HG03103 (cell line): ENCODE measurements around the gene LHX1.

Source experiments
- ATAC-seq: cut with Tn5 transposase; IDR thresholded peaks from one replicate; pipeline ENCODE4 v1.9.1; 2021; ENCODE audit warnings: low read depth; ENCODE audit not compliant: unreplicated experiment

Gene LHX1

GRCh38 chr17:36950027-36950426 lies 12.8 kb downstream of the LHX1 start:
- no peak for ATAC-seq

DNA sequence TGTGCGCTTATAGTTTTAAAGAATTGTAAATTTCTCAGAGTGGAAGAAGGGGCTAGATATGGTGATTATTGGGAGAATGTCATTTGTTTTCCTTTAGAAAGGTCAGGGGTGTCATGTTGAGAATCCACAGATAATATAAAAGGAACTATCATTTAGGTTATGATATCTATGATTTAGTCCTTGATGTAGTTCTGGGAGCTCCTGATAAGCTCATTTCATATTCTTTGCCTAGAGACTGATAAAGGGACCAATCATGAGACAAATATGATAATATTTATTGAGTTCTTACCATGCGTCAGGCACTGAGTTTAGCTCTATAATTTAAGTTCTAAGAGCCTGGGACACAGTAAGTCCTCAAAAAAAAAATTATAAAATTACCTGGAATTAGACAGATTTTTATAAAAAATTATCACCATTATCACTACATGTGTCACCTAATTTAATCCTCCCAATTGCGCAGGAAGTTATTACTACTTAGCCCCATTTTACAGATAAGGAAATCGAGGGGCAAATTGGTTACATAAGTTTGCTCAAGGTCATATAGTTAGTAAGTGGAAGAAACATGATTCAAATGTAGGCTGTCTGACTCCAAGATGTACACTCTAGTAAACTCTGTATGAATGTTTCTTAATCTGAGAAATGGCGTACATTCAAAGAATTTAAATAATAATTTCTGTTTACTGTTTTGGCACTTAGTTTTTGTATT lies 14.0 kb downstream of the LHX1 start:
- ATAC-seq = no peak

GRCh38 chr17:36971508-36971907 lies 34.2 kb downstream of the LHX1 start:
- no peak for ATAC-seq

GRCh38 chr17:36972186-36972700 lies 35.0 kb downstream of the LHX1 start:
- no peak for ATAC-seq

DNA sequence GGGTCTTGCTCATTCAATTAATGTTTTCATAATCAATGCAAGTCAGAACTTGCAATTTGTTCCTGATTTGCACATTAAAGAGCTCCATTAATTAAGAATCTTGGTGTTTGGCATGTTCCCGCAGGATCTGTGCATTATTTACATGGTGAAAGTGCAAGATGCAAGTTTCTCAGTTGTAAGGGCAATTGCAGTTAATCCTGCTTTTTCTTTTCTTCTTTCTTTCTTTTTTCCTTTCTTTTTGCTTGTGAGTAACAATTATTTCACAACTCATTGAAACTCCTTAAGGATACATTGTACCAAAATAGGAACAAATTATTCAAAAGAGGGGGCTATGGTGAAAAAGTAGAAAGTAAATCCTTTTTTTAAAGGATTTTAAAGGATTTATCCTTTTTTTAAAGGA lies 35.6 kb downstream of the LHX1 start:
- ATAC-seq = no peak

DNA sequence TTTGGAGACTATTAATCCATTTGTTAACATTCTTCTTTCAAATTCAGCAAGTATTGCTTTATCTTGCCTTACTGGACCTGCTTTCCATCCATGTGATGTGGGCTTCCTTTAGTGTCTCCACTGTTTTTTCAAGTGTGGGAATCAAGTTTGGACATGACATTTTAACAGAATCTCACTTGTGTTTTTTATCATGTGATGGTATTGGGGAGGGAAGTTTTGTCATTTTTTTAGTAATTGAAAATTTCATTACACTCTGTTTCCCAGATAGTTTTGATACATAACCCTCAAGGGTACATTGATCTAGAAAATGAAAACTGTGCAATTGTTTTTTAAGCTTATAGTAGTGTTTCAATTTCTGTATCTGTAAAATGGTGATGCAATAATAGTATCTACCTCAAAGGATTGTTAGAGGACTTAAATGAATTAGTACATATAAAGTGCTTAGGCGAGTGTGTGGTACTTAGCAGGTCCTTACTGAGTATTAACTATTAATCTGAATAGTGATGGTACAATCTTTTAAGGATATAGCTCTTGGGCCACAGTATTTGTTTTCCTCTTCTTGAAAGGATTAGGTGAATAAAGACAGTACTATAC lies 38.7 kb downstream of the LHX1 start:
- ATAC-seq = no peak

DNA sequence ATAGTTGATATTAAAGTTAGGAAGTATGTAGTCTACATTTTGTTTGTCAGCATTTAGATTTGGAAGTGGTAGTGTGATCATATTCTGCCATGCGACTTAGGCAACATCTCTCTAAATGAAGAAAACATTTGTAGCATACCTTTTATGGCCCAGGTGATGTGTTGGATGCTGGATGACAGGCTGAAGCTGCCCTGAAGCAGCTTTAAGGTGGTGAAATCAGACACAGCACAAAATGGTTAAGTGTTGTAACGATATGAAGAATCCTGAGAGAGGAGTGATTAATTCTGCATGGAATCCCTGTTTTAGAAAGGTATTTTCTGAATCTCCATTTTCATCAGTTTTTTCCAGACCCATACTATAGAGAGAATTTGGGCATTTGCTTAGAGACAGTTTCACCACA lies 39.8 kb downstream of the LHX1 start:
- ATAC-seq = no peak

- no peak for ATAC-seq
Measured at GRCh38 chr17:36977568-36977967, 40.3 kb downstream of the LHX1 start.

- no peak for ATAC-seq
Measured at GRCh38 chr17:36978810-36979564, 41.7 kb downstream of the LHX1 start.

- ATAC-seq = no peak
Measured at GRCh38 chr17:36979565-36979941, 42.3 kb downstream of the LHX1 start.

DNA sequence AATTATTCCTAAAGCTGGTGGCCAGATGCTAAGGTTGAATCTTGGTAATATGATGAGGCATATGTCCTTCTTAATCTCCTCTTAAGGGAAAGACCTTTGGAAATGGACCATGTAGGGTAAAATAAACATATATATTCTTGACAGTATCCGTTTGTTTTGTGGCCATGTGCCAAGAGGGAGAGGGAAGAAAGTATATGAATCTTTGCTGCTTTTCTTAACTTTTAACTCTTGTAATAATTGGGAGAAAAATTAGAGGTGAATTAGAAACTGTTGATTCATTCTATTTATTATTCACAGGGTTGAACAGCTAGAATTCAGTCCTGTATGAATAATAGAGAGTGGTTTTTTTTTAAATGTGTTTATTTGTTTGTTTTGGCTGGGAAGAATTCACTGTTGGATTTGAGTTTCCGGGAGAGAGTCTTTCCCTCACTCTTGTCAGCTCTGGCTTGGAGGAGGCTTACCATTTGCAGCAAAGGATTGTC lies 43.0 kb downstream of the LHX1 start:
- ATAC-seq = no peak

- no peak for ATAC-seq
Measured at GRCh38 chr17:36983618-36984017, 46.3 kb downstream of the LHX1 start.

- no peak for ATAC-seq
Measured at GRCh38 chr17:36989173-36989572, 51.9 kb downstream of the LHX1 start.

DNA sequence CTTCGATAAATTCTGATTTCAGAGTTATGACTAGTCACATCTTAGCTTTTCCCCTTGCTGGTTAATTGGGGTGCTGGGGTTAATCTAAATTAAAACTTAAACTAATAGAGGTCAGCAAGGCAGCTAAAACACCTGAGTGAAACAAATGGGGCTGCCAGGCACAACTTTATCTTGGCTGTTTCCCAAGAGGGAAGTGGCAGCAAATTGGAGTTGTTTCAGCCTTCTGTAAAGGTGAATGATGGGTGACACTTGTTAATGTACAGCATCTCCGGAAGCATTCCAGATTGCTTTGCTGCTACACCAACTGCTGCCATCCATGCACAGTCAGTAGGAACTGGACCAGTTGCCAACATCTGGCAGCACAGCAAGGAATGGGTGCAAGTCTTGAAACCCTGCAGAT lies 55.4 kb downstream of the LHX1 start:
- ATAC-seq = no peak

DNA sequence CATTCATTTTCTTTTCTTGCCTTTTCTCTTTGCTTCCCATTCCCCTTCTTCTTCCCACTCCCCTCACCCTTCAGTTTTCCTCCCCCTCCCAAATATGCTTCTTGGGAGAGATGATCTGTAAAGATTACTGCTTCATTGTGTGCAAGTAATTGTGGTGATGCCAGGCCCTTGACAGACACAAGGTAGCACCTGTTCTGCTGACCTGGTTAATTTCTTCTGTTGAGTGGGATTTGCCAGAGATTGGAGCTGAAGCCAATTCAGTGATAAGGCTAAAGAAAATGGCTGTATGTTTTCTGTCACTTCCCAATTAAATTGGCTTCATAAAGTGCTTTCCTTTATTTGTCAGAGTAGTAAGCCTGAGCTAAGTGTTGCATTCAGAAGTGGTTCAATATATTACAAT lies 56.0 kb downstream of the LHX1 start:
- no peak for ATAC-seq
